Progenitor cell of endocrine pancreas (in vitro differentiated cells): ENCODE measurements around the gene SHISA5. TPM values are rescaled to one million over a fixed set of nuclear protein-coding genes. Genes with fewer than 3 reads are reported as not detected.
"Not testable (repeated sequence)": the region's sequence is repeated elsewhere in the genome, so short reads cannot be mapped to it uniquely, and the experiment has no call there.

Source experiments
- DNase-seq: peaks from one replicate; pipeline ENCODE4 v3.0.0; 2021; ENCODE audit warnings: low spot score; ENCODE audit not compliant: unreplicated experiment
- H3K27ac Mint-ChIP-seq: 2 replicates; pipeline ENCODE4 v1.8.0; 2021; ENCODE audit warnings: mild to moderate bottlenecking, moderate library complexity, mixed read lengths
- H3K27me3 Mint-ChIP-seq: 2 replicates; pipeline ENCODE4 v1.8.0; 2021; ENCODE audit warnings: mixed read lengths
- H3K36me3 Mint-ChIP-seq: 2 replicates; pipeline ENCODE4 v1.8.0; 2022; ENCODE audit warnings: mixed read lengths; ENCODE audit not compliant: insufficient read depth
- H3K4me1 Mint-ChIP-seq: 2 replicates; pipeline ENCODE4 v1.8.0; 2021; ENCODE audit warnings: low read depth, mixed read lengths
- H3K4me3 Mint-ChIP-seq: 2 replicates; pipeline ENCODE4 v1.8.0; 2021; ENCODE audit warnings: low read depth, mild to moderate bottlenecking, moderate library complexity, mixed read lengths
- H3K9me3 Mint-ChIP-seq: 2 replicates; pipeline ENCODE4 v1.8.0; 2021; ENCODE audit warnings: low read depth, mixed read lengths
- CTCF ChIP-seq: fragments of 200-600 bp; sonication (generic); IDR thresholded peaks from one replicate; pipeline ENCODE4 v1.5.0; 2021; ENCODE audit warnings: antibody characterized with exemption, mild to moderate bottlenecking; ENCODE audit not compliant: unreplicated experiment
- total RNA-seq: library from RNA; stranded (reverse); gene quantifications from 2 replicates; pipeline ENCODE4 v1.2.1, GENCODE V29; 2021

Gene SHISA5
- total RNA-seq, 1 donor from 2014 or later, result 162 TPM

- TF ChIP-seq CTCF, result no peak
- Mint-ChIP-seq H3K4me3 (no peak overlapping the region), H3K36me3 (peaks cover 15% of the 10 kb centered on the region), H3K27me3 (no peaks in the 10 kb centered on the region), H3K27ac (no peak overlapping the region), H3K4me1 (no peaks in the 10 kb centered on the region), H3K9me3 (no peaks in the 10 kb centered on the region)
- DNase-seq, result no peak
These were observed 32.8 kb upstream of the SHISA5 start for GRCh38 chr3:48536785-48537184.

- H3K4me1 Mint-ChIP-seq, result no peaks in the 10 kb centered on the region
- H3K36me3 Mint-ChIP-seq, result peaks cover 14% of the 10 kb centered on the region
- H3K4me3 Mint-ChIP-seq, result no peak overlapping the region
- DNase-seq, result no peak
- TF ChIP-seq CTCF, result no peak
- H3K9me3 Mint-ChIP-seq, result no peaks in the 10 kb centered on the region
- H3K27ac Mint-ChIP-seq, result no peak overlapping the region
- H3K27me3 Mint-ChIP-seq, result no peaks in the 10 kb centered on the region
These were observed 32.1 kb upstream of the SHISA5 start for GRCh38 chr3:48536116-48536515.

GRCh38 chr3:48535578-48535977 is 31.6 kb upstream of the SHISA5 start:
- Mint-ChIP-seq H3K27ac (no peak overlapping the region), H3K9me3 (no peaks in the 10 kb centered on the region), H3K4me1 (no peaks in the 10 kb centered on the region), H3K4me3 (no peak overlapping the region), H3K36me3 (peaks cover 14% of the 10 kb centered on the region), H3K27me3 (no peaks in the 10 kb centered on the region)
- no peak for TF ChIP-seq CTCF
- no peak for DNase-seq

- no peak overlapping the region for H3K4me3 Mint-ChIP-seq
- no peak for TF ChIP-seq CTCF
- no peaks in the 10 kb centered on the region for H3K4me1 Mint-ChIP-seq
- no peaks in the 10 kb centered on the region for H3K9me3 Mint-ChIP-seq
- peaks cover 18% of the 10 kb centered on the region for H3K36me3 Mint-ChIP-seq
- no peaks in the 10 kb centered on the region for H3K27me3 Mint-ChIP-seq
- H3K27ac Mint-ChIP-seq, result no peak overlapping the region
- DNase-seq, result no peak
These were observed 29.0 kb upstream of the SHISA5 start for GRCh38 chr3:48532977-48533337.

GRCh38 chr3:48532271-48532976 is 28.4 kb upstream of the SHISA5 start:
- peaks cover 18% of the 10 kb centered on the region for H3K36me3 Mint-ChIP-seq
- H3K27ac Mint-ChIP-seq, result no peak overlapping the region
- H3K4me1 Mint-ChIP-seq, result no peaks in the 10 kb centered on the region
- no peak for TF ChIP-seq CTCF
- no peaks in the 10 kb centered on the region for H3K27me3 Mint-ChIP-seq
- no peaks in the 10 kb centered on the region for H3K9me3 Mint-ChIP-seq
- no peak overlapping the region for H3K4me3 Mint-ChIP-seq
- no peak for DNase-seq

GRCh38 chr3:48530701-48531100 is 26.7 kb upstream of the SHISA5 start:
- not testable (repeated sequence) for H3K4me1 Mint-ChIP-seq, H3K9me3 Mint-ChIP-seq, H3K27me3 Mint-ChIP-seq, DNase-seq, H3K27ac Mint-ChIP-seq, H3K4me3 Mint-ChIP-seq
- peaks cover 20% of the 10 kb centered on the region for H3K36me3 Mint-ChIP-seq
